ENCODE measurements around the gene EHF.

DNA sequence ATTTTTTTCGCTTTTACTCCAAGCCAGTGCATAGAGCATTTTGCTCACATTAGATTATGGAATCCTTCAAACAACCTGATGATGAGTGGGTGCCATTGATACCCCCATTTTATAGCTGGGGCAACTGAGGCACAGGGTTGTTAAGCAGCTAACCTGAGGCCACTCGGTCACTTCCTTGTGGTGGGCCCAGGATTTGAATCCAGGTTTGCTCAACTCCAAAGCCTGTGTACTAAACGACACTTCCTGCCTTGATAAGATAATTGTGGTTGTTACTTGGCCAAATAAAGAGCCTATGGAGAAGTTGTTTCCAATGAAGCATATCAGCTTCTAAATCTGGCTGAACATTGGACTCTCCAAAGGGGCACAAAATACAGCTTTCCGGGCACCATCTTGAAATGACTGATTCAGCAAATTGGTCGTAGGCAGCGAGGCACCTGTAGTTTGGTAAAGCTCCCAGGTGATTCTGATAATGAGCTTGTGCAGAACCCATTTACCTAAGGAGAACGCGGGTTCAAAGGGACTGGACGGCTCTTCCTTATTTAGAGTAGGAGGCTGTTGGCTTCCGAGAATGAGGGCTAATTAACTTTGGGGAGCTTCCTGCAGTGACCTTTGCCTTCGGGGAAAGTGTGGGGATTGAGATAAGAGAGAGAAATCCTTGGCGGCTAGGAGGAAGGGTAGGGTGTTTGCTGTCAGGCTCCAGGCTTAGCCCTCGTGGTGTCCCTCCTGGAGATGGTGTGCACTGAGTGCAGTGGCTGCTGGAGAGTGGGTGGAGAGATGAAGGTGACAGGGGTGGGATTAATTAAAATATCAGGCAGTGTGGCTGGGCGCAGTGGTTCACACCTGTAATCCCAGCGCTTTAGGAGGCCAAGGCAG lies 17.5 kb upstream of the EHF start:
- TF ChIP-seq POLR2A (IDR thresholded peaks at IDR 0.05) (no peak), POLR2AphosphoS5 (IDR thresholded peaks at IDR 0.05; ENCODE audit: insufficient read depth in 1 of 2, low read depth in 1 of 2) (no peak)
- TF ChIP-seq, protein P1, sequence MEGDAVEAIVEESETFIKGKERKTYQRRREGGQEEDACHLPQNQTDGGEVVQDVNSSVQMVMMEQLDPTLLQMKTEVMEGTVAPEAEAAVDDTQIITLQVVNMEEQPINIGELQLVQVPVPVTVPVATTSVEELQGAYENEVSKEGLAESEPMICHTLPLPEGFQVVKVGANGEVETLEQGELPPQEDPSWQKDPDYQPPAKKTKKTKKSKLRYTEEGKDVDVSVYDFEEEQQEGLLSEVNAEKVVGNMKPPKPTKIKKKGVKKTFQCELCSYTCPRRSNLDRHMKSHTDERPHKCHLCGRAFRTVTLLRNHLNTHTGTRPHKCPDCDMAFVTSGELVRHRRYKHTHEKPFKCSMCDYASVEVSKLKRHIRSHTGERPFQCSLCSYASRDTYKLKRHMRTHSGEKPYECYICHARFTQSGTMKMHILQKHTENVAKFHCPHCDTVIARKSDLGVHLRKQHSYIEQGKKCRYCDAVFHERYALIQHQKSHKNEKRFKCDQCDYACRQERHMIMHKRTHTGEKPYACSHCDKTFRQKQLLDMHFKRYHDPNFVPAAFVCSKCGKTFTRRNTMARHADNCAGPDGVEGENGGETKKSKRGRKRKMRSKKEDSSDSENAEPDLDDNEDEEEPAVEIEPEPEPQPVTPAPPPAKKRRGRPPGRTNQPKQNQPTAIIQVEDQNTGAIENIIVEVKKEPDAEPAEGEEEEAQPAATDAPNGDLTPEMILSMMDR (IDR thresholded peaks at IDR 0.05), result no peak

Measured in vagina (tissue), 2 donors.